Skeletal muscle satellite cell (primary cell): ENCODE results near the gene RABGAP1L.

Experiments used
- H3K27me3 ChIP-seq: 2 replicates; pipeline ENCODE4 v1.7.0; 2013; ENCODE audit warnings: low read length; ENCODE audit not compliant: control insufficient read depth, insufficient read depth
- H3K36me3 ChIP-seq: 2 replicates; pipeline ENCODE4 v1.7.0; 2013; ENCODE audit warnings: mild to moderate bottlenecking, control low read depth, low read length; ENCODE audit not compliant: insufficient read depth
- H3K4me1 ChIP-seq: 2 replicates; pipeline ENCODE4 v1.7.0; 2013; ENCODE audit warnings: low read length; ENCODE audit not compliant: control insufficient read depth, insufficient read depth
- H3K4me2 ChIP-seq: 2 replicates; pipeline ENCODE4 v1.7.0; 2013; ENCODE audit warnings: mild to moderate bottlenecking, low read length
- H3K4me3 ChIP-seq: 2 replicates; pipeline ENCODE4 v1.7.0; 2013; ENCODE audit warnings: low read length
- H3K9ac ChIP-seq: 2 replicates; pipeline ENCODE4 v1.7.0; 2013; ENCODE audit warnings: mild to moderate bottlenecking, low read depth, low read length, moderate library complexity
- H3K9me3 ChIP-seq: replicated peaks from 2 replicates; pipeline ENCODE4 v1.7.0; 2013; ENCODE audit warnings: mild to moderate bottlenecking, control low read depth, low read length

The RABGAP1L gene

GRCh38 chr1:174748586-174748985, 589.3 kb downstream of the RABGAP1L start:
- Histone ChIP-seq H3K9me3 (no peaks in the 10 kb centered on the region), H3K4me1 (no peaks in the 10 kb centered on the region), H3K36me3 (no peaks in the 10 kb centered on the region), H3K4me3 (no peak overlapping the region), H3K4me2 (no peak overlapping the region), H3K27me3 (no peaks in the 10 kb centered on the region), H3K9ac (no peak overlapping the region)

GRCh38 chr1:174753131-174753530, 593.8 kb downstream of the RABGAP1L start:
- no peak overlapping the region for H3K4me2 ChIP-seq
- H3K4me1 ChIP-seq: no peaks in the 10 kb centered on the region
- H3K9ac ChIP-seq: no peak overlapping the region
- H3K9me3 ChIP-seq: no peaks in the 10 kb centered on the region
- no peak overlapping the region for H3K4me3 ChIP-seq
- no peaks in the 10 kb centered on the region for H3K27me3 ChIP-seq
- H3K36me3 ChIP-seq: no peaks in the 10 kb centered on the region

- no peaks in the 10 kb centered on the region for H3K27me3 ChIP-seq
- H3K4me2 ChIP-seq: no peak overlapping the region
- H3K36me3 ChIP-seq: no peaks in the 10 kb centered on the region
- no peak overlapping the region for H3K9ac ChIP-seq
- no peak overlapping the region for H3K4me3 ChIP-seq
- no peaks in the 10 kb centered on the region for H3K9me3 ChIP-seq
- H3K4me1 ChIP-seq: no peaks in the 10 kb centered on the region
Measured at GRCh38 chr1:174761335-174761734, 602.0 kb downstream of the RABGAP1L start.

- H3K4me3 ChIP-seq: no peak overlapping the region
- no peaks in the 10 kb centered on the region for H3K9me3 ChIP-seq
- H3K9ac ChIP-seq: no peak overlapping the region
- H3K4me2 ChIP-seq: no peak overlapping the region
- H3K27me3 ChIP-seq: no peaks in the 10 kb centered on the region
- H3K36me3 ChIP-seq: no peaks in the 10 kb centered on the region
- no peaks in the 10 kb centered on the region for H3K4me1 ChIP-seq
Measured at GRCh38 chr1:174761901-174762585, 602.7 kb downstream of the RABGAP1L start.

- Histone ChIP-seq H3K9ac (no peak overlapping the region), H3K4me2 (no peak overlapping the region), H3K27me3 (no peaks in the 10 kb centered on the region), H3K9me3 (no peaks in the 10 kb centered on the region), H3K36me3 (no peaks in the 10 kb centered on the region), H3K4me1 (no peaks in the 10 kb centered on the region), H3K4me3 (no peak overlapping the region)
Measured at GRCh38 chr1:174764191-174764590, 604.9 kb downstream of the RABGAP1L start.

- no peak overlapping the region for H3K4me3 ChIP-seq
- no peaks in the 10 kb centered on the region for H3K36me3 ChIP-seq
- H3K4me2 ChIP-seq: no peak overlapping the region
- H3K27me3 ChIP-seq: no peaks in the 10 kb centered on the region
- H3K9me3 ChIP-seq: no peaks in the 10 kb centered on the region
- no peak overlapping the region for H3K9ac ChIP-seq
- no peaks in the 10 kb centered on the region for H3K4me1 ChIP-seq
Measured at GRCh38 chr1:174766727-174767126, 607.4 kb downstream of the RABGAP1L start.

- no peak overlapping the region for H3K9ac ChIP-seq
Measured at GRCh38 chr1:174768516-174768915, 609.2 kb downstream of the RABGAP1L start.

GRCh38 chr1:174768949-174769348, 609.6 kb downstream of the RABGAP1L start:
- H3K36me3 ChIP-seq: no peaks in the 10 kb centered on the region
- no peaks in the 10 kb centered on the region for H3K27me3 ChIP-seq
- no peak overlapping the region for H3K9ac ChIP-seq
- H3K4me3 ChIP-seq: no peak overlapping the region
- no peak overlapping the region for H3K4me2 ChIP-seq
- H3K4me1 ChIP-seq: no peaks in the 10 kb centered on the region
- no peaks in the 10 kb centered on the region for H3K9me3 ChIP-seq

More at GRCh38 chr1:174768516-174768915, 609.2 kb downstream of the RABGAP1L start:
- H3K36me3 ChIP-seq: no peaks in the 10 kb centered on the region
- H3K4me2 ChIP-seq: no peak overlapping the region
- no peak overlapping the region for H3K4me3 ChIP-seq
- no peaks in the 10 kb centered on the region for H3K4me1 ChIP-seq
- H3K9me3 ChIP-seq: no peaks in the 10 kb centered on the region
- H3K27me3 ChIP-seq: no peaks in the 10 kb centered on the region

GRCh38 chr1:174769961-174770549, 610.7 kb downstream of the RABGAP1L start:
- no peak overlapping the region for H3K4me2 ChIP-seq
- no peaks in the 10 kb centered on the region for H3K36me3 ChIP-seq
- no peaks in the 10 kb centered on the region for H3K27me3 ChIP-seq
- no peak overlapping the region for H3K9ac ChIP-seq
- no peak overlapping the region for H3K4me3 ChIP-seq
- H3K4me1 ChIP-seq: no peaks in the 10 kb centered on the region
- H3K9me3 ChIP-seq: no peaks in the 10 kb centered on the region

GRCh38 chr1:174775621-174776020, 616.3 kb downstream of the RABGAP1L start:
- no peaks in the 10 kb centered on the region for H3K9me3 ChIP-seq
- no peaks in the 10 kb centered on the region for H3K36me3 ChIP-seq
- no peak overlapping the region for H3K4me2 ChIP-seq
- H3K4me3 ChIP-seq: no peak overlapping the region
- H3K4me1 ChIP-seq: no peaks in the 10 kb centered on the region
- H3K9ac ChIP-seq: no peak overlapping the region
- no peaks in the 10 kb centered on the region for H3K27me3 ChIP-seq

- no peaks in the 10 kb centered on the region for H3K36me3 ChIP-seq
- no peaks in the 10 kb centered on the region for H3K4me1 ChIP-seq
- no peak overlapping the region for H3K9ac ChIP-seq
- H3K27me3 ChIP-seq: no peaks in the 10 kb centered on the region
- H3K4me2 ChIP-seq: no peak overlapping the region
- H3K4me3 ChIP-seq: no peak overlapping the region
- no peaks in the 10 kb centered on the region for H3K9me3 ChIP-seq
Measured at GRCh38 chr1:174777262-174777661, 617.9 kb downstream of the RABGAP1L start.

GRCh38 chr1:174785510-174785909, 626.2 kb downstream of the RABGAP1L start:
- Histone ChIP-seq H3K4me2 (no peak overlapping the region), H3K9ac (no peak overlapping the region), H3K9me3 (no peaks in the 10 kb centered on the region), H3K4me3 (no peak overlapping the region), H3K36me3 (no peaks in the 10 kb centered on the region), H3K27me3 (peaks cover 3% of the 10 kb centered on the region), H3K4me1 (peaks cover 17% of the 10 kb centered on the region)
